ENCODE data around the gene FAM50A.

DNA sequence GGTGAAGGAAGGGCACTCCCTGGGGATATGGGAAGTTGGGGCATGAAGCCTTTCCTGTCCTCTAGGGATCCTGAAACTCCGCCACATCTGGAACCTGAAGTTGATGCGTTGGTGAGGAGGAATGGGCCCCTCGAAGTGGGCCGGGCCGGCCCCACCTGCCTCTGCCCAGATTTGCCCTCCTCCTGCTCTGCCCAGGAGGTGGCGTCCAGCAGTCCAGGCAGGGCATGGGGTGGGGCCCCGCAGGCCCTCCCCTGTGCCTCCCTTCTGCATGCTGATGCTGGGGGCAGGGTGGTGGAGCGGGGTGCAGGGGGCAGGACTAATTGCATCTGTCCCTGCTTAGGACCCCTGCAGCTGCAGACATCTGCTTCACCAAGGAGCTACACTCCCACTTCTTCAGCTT lies 30.8 kb upstream of the FAM50A start:
- no peak for TF ChIP-seq POLR2A (IDR thresholded peaks at IDR 0.05)
- TF ChIP-seq, protein P1, sequence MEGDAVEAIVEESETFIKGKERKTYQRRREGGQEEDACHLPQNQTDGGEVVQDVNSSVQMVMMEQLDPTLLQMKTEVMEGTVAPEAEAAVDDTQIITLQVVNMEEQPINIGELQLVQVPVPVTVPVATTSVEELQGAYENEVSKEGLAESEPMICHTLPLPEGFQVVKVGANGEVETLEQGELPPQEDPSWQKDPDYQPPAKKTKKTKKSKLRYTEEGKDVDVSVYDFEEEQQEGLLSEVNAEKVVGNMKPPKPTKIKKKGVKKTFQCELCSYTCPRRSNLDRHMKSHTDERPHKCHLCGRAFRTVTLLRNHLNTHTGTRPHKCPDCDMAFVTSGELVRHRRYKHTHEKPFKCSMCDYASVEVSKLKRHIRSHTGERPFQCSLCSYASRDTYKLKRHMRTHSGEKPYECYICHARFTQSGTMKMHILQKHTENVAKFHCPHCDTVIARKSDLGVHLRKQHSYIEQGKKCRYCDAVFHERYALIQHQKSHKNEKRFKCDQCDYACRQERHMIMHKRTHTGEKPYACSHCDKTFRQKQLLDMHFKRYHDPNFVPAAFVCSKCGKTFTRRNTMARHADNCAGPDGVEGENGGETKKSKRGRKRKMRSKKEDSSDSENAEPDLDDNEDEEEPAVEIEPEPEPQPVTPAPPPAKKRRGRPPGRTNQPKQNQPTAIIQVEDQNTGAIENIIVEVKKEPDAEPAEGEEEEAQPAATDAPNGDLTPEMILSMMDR (IDR thresholded peaks at IDR 0.05) = no peak
